NCI-H345 treated with DMSO at 0.1 percent for 48 hours (cell line): ENCODE measurements around the gene LITAFD.

Experiments
- DNase-seq: peaks from one replicate; lab custom pipeline; 2025; ENCODE audit not compliant: unreplicated experiment; lab: John Stamatoyannopoulos, UW

Gene LITAFD

GRCh38 chr16:8919089-8919933, 37.2 kb downstream of the LITAFD start:
- DNase-seq = no peak

DNA sequence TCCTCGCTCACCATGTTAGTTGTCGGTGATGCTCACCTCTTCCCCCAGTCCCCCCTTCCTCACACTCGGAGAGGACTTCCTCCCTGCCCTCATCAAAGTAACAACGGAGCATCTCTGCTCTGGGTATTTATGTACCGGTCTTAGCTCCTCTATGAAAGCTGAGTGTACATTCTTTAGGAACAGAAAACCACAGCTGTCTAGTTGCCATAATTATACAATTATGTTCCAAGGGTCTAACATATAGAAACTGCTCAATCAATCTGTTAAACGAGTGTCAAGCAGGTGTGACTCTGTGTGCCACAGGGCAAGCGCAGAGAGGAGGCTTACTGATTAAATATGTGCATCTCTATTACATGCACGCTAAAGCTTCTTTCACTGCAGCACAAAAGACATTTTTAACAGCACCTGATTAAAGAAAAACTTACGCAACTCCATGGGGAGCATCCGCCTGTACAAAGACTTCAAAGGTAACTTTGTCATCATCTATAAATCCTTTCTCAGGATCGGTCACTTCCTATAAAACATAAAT, 37.8 kb downstream of the LITAFD start:
- DNase-seq = no peak

- DNase-seq = no peak
Measured at GRCh38 chr16:8920645-8921346, 38.6 kb downstream of the LITAFD start.

DNA sequence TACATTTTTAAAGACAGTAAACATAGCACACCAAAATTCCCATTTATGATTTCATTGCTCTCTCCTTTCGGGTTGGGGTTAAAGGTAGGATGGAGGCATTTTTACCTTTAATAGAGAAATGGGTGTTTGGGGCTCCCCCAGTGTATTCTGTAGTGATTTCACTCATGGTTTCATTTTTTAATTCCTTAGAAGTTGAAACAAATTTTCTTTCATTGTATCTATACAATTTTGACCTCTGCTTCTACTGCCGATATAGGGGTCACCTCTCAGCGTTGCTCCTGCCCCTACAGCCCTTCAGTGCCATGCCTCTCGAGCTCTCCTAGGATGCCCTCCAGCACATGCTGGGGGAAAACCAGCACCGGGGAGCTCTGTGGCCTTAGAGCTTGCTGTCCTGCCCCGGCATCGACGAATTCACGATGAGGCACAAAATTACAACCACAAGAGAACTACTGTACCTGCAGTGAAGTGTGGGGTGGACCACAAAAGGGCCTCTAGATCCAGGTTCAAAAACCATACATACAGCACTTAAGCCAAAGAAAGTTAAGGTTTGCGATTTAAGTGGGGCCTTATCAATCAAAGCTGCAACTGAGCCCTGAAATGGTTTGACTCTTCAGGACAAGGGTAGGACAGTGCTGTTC, 39.3 kb downstream of the LITAFD start:
- no peak for DNase-seq

- DNase-seq = no peak
Measured at GRCh38 chr16:8923199-8923598, 41.0 kb downstream of the LITAFD start.

- DNase-seq = no peak
Measured at GRCh38 chr16:8924214-8924613, 42.1 kb downstream of the LITAFD start.

- no peak for DNase-seq
Measured at GRCh38 chr16:8925455-8925854, 43.3 kb downstream of the LITAFD start.

- no peak for DNase-seq
Measured at GRCh38 chr16:8926827-8927226, 44.7 kb downstream of the LITAFD start.

- no peak for DNase-seq
Measured at GRCh38 chr16:8928467-8928957, 46.4 kb downstream of the LITAFD start.

- peak; percentile 62 for DNase-seq
Measured at GRCh38 chr16:8929086-8929748, 47.1 kb downstream of the LITAFD start.

DNA sequence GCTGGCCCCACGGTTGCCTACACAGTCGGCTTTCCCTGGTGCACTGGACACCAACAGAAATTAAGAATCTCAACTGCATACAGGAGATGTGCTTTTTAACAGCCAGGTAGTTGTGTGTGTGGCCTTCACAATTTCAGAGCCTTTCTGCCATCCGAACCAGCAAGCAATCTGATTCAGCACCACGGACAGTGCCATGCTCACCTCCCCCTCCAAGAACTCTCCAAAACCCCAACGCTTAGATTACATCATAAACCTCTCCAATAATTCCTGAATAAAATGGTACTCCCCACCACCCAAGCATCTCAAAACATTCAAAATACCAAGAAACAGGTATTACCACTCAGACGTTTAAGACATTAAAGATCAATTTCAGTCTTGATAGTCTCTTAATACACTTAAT, 49.7 kb downstream of the LITAFD start:
- DNase-seq = no peak

DNA sequence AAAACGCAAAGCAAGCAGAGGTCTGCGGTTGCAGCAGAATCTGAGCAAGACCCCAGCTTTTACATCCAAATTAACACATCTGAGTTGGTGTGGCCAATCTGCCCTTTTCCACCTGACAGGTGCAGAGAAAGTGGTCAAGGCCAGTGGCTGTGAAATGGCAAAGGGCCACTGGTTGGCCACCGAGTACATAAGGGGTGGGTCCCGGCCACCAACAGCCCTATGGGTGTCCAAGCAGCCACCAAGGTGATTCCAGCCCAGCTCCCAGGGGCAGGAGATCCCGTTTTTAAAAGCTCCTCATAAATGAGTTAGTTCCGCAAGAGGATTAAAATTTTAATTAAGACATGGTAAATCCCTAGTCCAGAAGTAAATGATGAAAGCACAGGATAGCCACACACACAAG, 52.5 kb downstream of the LITAFD start:
- no peak for DNase-seq
